NCI-H2107 treated with DMSO at 0.1 percent for 48 hours (cell line): ENCODE data around the gene RNF212B.
"Not testable (repeated sequence)": the region's sequence is repeated elsewhere in the genome, so short reads cannot be mapped to it uniquely, and the experiment has no call there.

Source experiments
- DNase-seq: peaks from one replicate; lab custom pipeline; 2025; ENCODE audit not compliant: unreplicated experiment; lab: John Stamatoyannopoulos, UW

Gene RNF212B

GRCh38 chr14:23237772-23238594, at the start of gene RNF212B:
Gene RNF212B, plus strand, starts transcription at chr14:23237936. Its CDS starts 2,410 bp downstream, at chr14:23240346.
- peak; percentile 66 for DNase-seq

- DNase-seq, result no peak
Observed at GRCh38 chr14:23193432-23193831, 44.3 kb upstream of the RNF212B start.

GRCh38 chr14:23195552-23196101, 42.1 kb upstream of the RNF212B start:
- DNase-seq, result no peak

- DNase-seq, result not testable (repeated sequence)
Observed at GRCh38 chr14:23196487-23196886, 41.2 kb upstream of the RNF212B start.

- not testable (repeated sequence) for DNase-seq
Observed at GRCh38 chr14:23199141-23199540, 38.6 kb upstream of the RNF212B start.

GRCh38 chr14:23202001-23202400, 35.7 kb upstream of the RNF212B start:
- no peak for DNase-seq

GRCh38 chr14:23206422-23207145, 31.2 kb upstream of the RNF212B start:
- no peak for DNase-seq

- no peak for DNase-seq
Observed at GRCh38 chr14:23207146-23207540, 30.6 kb upstream of the RNF212B start.

GRCh38 chr14:23208324-23208723, 29.4 kb upstream of the RNF212B start:
- no peak for DNase-seq

- DNase-seq, result no peak
Observed at GRCh38 chr14:23209651-23210423, 27.9 kb upstream of the RNF212B start.

GRCh38 chr14:23215421-23215820, 22.3 kb upstream of the RNF212B start:
- DNase-seq, result no peak

GRCh38 chr14:23217032-23218020, 20.4 kb upstream of the RNF212B start:
- DNase-seq, result no peak

- DNase-seq, result no peak
Observed at GRCh38 chr14:23219075-23219474, 18.7 kb upstream of the RNF212B start.

GRCh38 chr14:23224958-23225357, 12.8 kb upstream of the RNF212B start:
- not testable (repeated sequence) for DNase-seq

- DNase-seq, result no peak
Observed at GRCh38 chr14:23227566-23227965, 10.2 kb upstream of the RNF212B start.

GRCh38 chr14:23228812-23229211, 8.9 kb upstream of the RNF212B start:
- DNase-seq, result no peak

- DNase-seq, result not testable (repeated sequence)
Observed at GRCh38 chr14:23232241-23232808, 5.4 kb upstream of the RNF212B start.

- DNase-seq, result no peak
Observed at GRCh38 chr14:23240661-23241060, 2.9 kb downstream of the RNF212B start.

- DNase-seq, result not testable (repeated sequence)
Observed at GRCh38 chr14:23241061-23241715, 3.5 kb downstream of the RNF212B start.
